Glutamatergic neuron (in vitro differentiated cells): ENCODE results near the gene CDH1. TPM values are rescaled to one million over a fixed set of nuclear protein-coding genes. Genes with fewer than 3 reads are reported as not detected.

Experiments used
- DNase-seq: peaks from one replicate; pipeline ENCODE4 v3.0.0; 2022
- H3K27ac Mint-ChIP-seq: one replicate; pipeline ENCODE4 v1.8.0; 2020; ENCODE audit warnings: mild to moderate bottlenecking, mixed read lengths, inconsistent platforms; ENCODE audit not compliant: unreplicated experiment
- H3K27me3 Mint-ChIP-seq: one replicate; pipeline ENCODE4 v1.8.0; 2020; ENCODE audit warnings: mild to moderate bottlenecking, moderate library complexity, mixed read lengths, inconsistent platforms; ENCODE audit not compliant: unreplicated experiment
- H3K36me3 Mint-ChIP-seq: one replicate; pipeline ENCODE4 v1.8.0; 2020; ENCODE audit warnings: mild to moderate bottlenecking, mixed read lengths, inconsistent platforms; ENCODE audit not compliant: unreplicated experiment
- H3K4me1 Mint-ChIP-seq: one replicate; pipeline ENCODE4 v1.8.0; 2020; ENCODE audit warnings: mild to moderate bottlenecking, low read depth, mixed read lengths, inconsistent platforms; ENCODE audit not compliant: unreplicated experiment
- H3K4me3 Mint-ChIP-seq: one replicate; pipeline ENCODE4 v1.8.0; 2020; ENCODE audit warnings: mild to moderate bottlenecking, mixed read lengths, inconsistent platforms; ENCODE audit not compliant: unreplicated experiment
- H3K9me3 Mint-ChIP-seq: one replicate; pipeline ENCODE4 v1.8.0; 2020; ENCODE audit warnings: mild to moderate bottlenecking, moderate library complexity, mixed read lengths, inconsistent platforms; ENCODE audit not compliant: unreplicated experiment
- total RNA-seq: library from RNA; stranded (reverse); fragmentation: NEBNext Ultra II Directional; extraction: Animal tissue kit (Norgen Biotek cat#: 25700); gene quantifications from one replicate; pipeline ENCODE4 v1.2.1, GENCODE V29; 2021; ENCODE audit not compliant: unreplicated experiment
- TF ChIP-seq, protein P1 (sequence below): fragments of 200-600 bp; sonication (generic); IDR thresholded peaks from one replicate; pipeline ENCODE4 v1.5.0; 2021; ENCODE audit not compliant: partially characterized antibody, unreplicated experiment

CDH1 gene
- total RNA-seq, 1 donor from 2014 or later = 1.9 TPM

DNA sequence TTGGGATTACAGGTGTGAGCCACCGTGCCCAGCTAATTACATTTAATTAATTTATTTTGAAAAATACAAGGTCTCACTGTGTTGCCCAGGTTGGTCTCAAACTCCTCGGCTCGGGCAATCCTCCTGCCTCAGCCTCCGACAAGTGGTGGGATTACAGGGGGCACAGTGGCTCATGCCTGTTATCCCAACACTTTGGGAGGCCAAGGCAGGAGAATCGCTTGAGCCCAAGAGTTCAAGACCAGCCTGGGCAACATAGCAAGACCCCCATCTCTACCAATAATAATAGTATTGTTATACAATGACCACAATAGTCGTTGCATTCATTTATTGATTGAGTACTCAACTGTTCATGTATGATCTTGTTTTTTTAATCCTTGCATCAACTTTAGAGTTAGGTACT lies 22.0 kb downstream of the CDH1 start:
- no peak overlapping the region for H3K4me3 Mint-ChIP-seq
- TF ChIP-seq, protein P1, sequence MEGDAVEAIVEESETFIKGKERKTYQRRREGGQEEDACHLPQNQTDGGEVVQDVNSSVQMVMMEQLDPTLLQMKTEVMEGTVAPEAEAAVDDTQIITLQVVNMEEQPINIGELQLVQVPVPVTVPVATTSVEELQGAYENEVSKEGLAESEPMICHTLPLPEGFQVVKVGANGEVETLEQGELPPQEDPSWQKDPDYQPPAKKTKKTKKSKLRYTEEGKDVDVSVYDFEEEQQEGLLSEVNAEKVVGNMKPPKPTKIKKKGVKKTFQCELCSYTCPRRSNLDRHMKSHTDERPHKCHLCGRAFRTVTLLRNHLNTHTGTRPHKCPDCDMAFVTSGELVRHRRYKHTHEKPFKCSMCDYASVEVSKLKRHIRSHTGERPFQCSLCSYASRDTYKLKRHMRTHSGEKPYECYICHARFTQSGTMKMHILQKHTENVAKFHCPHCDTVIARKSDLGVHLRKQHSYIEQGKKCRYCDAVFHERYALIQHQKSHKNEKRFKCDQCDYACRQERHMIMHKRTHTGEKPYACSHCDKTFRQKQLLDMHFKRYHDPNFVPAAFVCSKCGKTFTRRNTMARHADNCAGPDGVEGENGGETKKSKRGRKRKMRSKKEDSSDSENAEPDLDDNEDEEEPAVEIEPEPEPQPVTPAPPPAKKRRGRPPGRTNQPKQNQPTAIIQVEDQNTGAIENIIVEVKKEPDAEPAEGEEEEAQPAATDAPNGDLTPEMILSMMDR = no peak
- H3K27me3 Mint-ChIP-seq = peaks cover 2% of the 10 kb centered on the region
- no peaks in the 10 kb centered on the region for H3K36me3 Mint-ChIP-seq
- H3K9me3 Mint-ChIP-seq = no peaks in the 10 kb centered on the region
- DNase-seq = no peak
- H3K27ac Mint-ChIP-seq = no peak overlapping the region
- no peaks in the 10 kb centered on the region for H3K4me1 Mint-ChIP-seq

- Mint-ChIP-seq H3K4me1 (no peaks in the 10 kb centered on the region), H3K9me3 (peaks cover 1% of the 10 kb centered on the region), H3K27ac (no peak overlapping the region), H3K4me3 (no peak overlapping the region), H3K27me3 (peaks cover 2% of the 10 kb centered on the region), H3K36me3 (no peaks in the 10 kb centered on the region)
- TF ChIP-seq, protein P1 = no peak
- DNase-seq = no peak
These were observed 23.7 kb downstream of the CDH1 start for GRCh38 chr16:68760671-68761275.

GRCh38 chr16:68762996-68763756 lies 26.1 kb downstream of the CDH1 start:
- Mint-ChIP-seq H3K9me3 (peaks cover 1% of the 10 kb centered on the region), H3K27me3 (no peaks in the 10 kb centered on the region), H3K36me3 (no peaks in the 10 kb centered on the region), H3K4me1 (no peaks in the 10 kb centered on the region), H3K27ac (no peak overlapping the region), H3K4me3 (no peak overlapping the region)
- TF ChIP-seq, protein P1 = no peak
- no peak for DNase-seq

DNA sequence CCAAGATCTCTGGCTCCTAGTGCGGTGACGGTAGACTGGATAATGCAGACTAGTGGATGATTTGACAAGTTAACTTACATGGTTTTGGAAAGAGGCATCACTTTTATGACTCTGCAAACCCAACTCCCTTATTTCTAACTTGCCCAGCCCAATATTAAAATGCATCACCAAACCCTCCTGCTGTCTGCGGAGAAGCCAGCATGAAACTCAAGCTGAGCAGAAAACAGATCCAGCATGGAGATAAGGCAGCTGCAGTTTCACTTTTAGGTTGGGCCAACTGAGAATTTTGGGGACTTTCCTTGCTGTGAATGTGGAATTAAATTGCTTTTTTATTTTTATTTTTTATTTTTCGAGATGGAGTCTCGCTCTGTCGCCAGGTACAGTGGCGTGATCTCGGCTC lies 27.8 kb downstream of the CDH1 start:
- no peak for DNase-seq
- no peak overlapping the region for H3K4me3 Mint-ChIP-seq
- no peaks in the 10 kb centered on the region for H3K36me3 Mint-ChIP-seq
- TF ChIP-seq, protein P1 = no peak
- H3K27ac Mint-ChIP-seq = no peak overlapping the region
- peaks cover 1% of the 10 kb centered on the region for H3K9me3 Mint-ChIP-seq
- no peaks in the 10 kb centered on the region for H3K27me3 Mint-ChIP-seq
- no peaks in the 10 kb centered on the region for H3K4me1 Mint-ChIP-seq

- no peaks in the 10 kb centered on the region for H3K27me3 Mint-ChIP-seq
- peaks cover 1% of the 10 kb centered on the region for H3K9me3 Mint-ChIP-seq
- TF ChIP-seq, protein P1 = no peak
- H3K4me3 Mint-ChIP-seq = no peak overlapping the region
- no peaks in the 10 kb centered on the region for H3K4me1 Mint-ChIP-seq
- DNase-seq = no peak
- no peaks in the 10 kb centered on the region for H3K36me3 Mint-ChIP-seq
- no peak overlapping the region for H3K27ac Mint-ChIP-seq
These were observed 30.5 kb downstream of the CDH1 start for GRCh38 chr16:68767581-68767980.
